CD4-positive, alpha-beta T cell treated with Interleukin-1 beta for 1 hour (primary cell): ENCODE data around the gene LRRC34.

Experiments used
- DNase-seq, 2 donors: peaks; one replicate each; pipeline ENCODE4 v3.0.0-alpha.2; 2020 to 2022

The LRRC34 gene

GRCh38 chr3:169813757-169814517 lies 1.2 kb upstream of the LRRC34 start:
- peak; percentile 80 to 86 for DNase-seq

- no peak for DNase-seq
These were observed 574 bp upstream of the LRRC34 start for GRCh38 chr3:169813278-169813677.

- peak in 1 of 2 donors; percentile 9 for DNase-seq
These were observed 923 bp downstream of the LRRC34 start for GRCh38 chr3:169811631-169812331.

- no peak for DNase-seq
These were observed 3.4 kb downstream of the LRRC34 start for GRCh38 chr3:169809230-169809795.

GRCh38 chr3:169804681-169805080 lies 8.0 kb downstream of the LRRC34 start:
- no peak for DNase-seq

GRCh38 chr3:169792359-169792758 lies 20.3 kb downstream of the LRRC34 start:
- DNase-seq: no peak

GRCh38 chr3:169790687-169791429 lies 21.8 kb downstream of the LRRC34 start:
- DNase-seq: no peak

GRCh38 chr3:169790219-169790618 lies 22.5 kb downstream of the LRRC34 start:
- DNase-seq: no peak

GRCh38 chr3:169787791-169788190 lies 24.9 kb downstream of the LRRC34 start:
- DNase-seq: no peak

- DNase-seq: no peak
These were observed 25.6 kb downstream of the LRRC34 start for GRCh38 chr3:169787120-169787519.

- DNase-seq: no peak
These were observed 31.4 kb downstream of the LRRC34 start for GRCh38 chr3:169781209-169781855.

- DNase-seq: no peak
These were observed 32.0 kb downstream of the LRRC34 start for GRCh38 chr3:169780742-169781141.

GRCh38 chr3:169777822-169778221 lies 34.9 kb downstream of the LRRC34 start:
- no peak for DNase-seq

GRCh38 chr3:169774186-169774585 lies 38.5 kb downstream of the LRRC34 start:
- no peak for DNase-seq

GRCh38 chr3:169772897-169773816 lies 39.5 kb downstream of the LRRC34 start, which contains the start of gene MYNN:
Gene MYNN (plus strand): TSS chr3:169773396. CDS start chr3:169774296, 900 bp downstream.
- peak; percentile 91 to 92 for DNase-seq

- peak in 1 of 2 donors; percentile 76 for DNase-seq
These were observed 40.3 kb downstream of the LRRC34 start for GRCh38 chr3:169772305-169772896.

- peak; percentile 57 to 92 for DNase-seq
These were observed 41.0 kb downstream of the LRRC34 start for GRCh38 chr3:169771497-169772304.

- peak; percentile 69 to 70 for DNase-seq
These were observed 43.2 kb downstream of the LRRC34 start, which contains the start of gene ACTRT3 for GRCh38 chr3:169769287-169770181. Gene ACTRT3 (minus strand): TSS chr3:169769561. CDS start chr3:169769520, 41 bp downstream.
